H1 (cell line): Measurements from ENCODE around the gene DMAC2L. TPM values are rescaled to one million over a fixed set of nuclear protein-coding genes. Genes with fewer than 3 reads are reported as not detected.

Source experiments
- CTCF ChIA-PET: fragments of 300-600 bp; sonication (Branson Sonifier 250); formaldehyde crosslinking; loops from one replicate; lab custom pipeline; 2021; ENCODE audit not compliant: partially characterized antibody; lab: Charles Lee
- POLR2A ChIA-PET: fragments of 300-600 bp; sonication (Branson Sonifier 250); formaldehyde crosslinking; loops from one replicate; lab custom pipeline; 2021; ENCODE audit warnings: inconsistent platforms; ENCODE audit not compliant: partially characterized antibody; lab: Charles Lee
- DNase-seq, 2 experiments: peaks; one replicate each; pipeline versions ENCODE4 v3.0.0 to v3.0.0-alpha.2; 2010 to 2022; ENCODE audit warnings: low spot score in 2 of 2, low read depth in 1 of 2, mixed read lengths in 1 of 2
- FAIRE-seq: peaks from 2 replicates; lab custom pipeline; 2011; peaks lifted over from hg19 to GRCh38; lab: Jason Lieb, UNC
- H2AFZ ChIP-seq: 2 replicates; pipeline ENCODE4 v1.8.1; 2012; ENCODE audit warnings: low read length, inconsistent platforms
- H2AK5ac ChIP-seq: 2 replicates; pipeline ENCODE4 v1.6.1; 2013; ENCODE audit warnings: low read depth, low read length
- H2BK120ac ChIP-seq: replicated peaks from 2 replicates; pipeline ENCODE3; 2013; ENCODE audit warnings: low read depth, low read length, inconsistent platforms
- H2BK12ac ChIP-seq: 2 replicates; pipeline ENCODE4 v1.6.1; 2013; ENCODE audit warnings: low read depth, low read length
- H2BK15ac ChIP-seq: 2 replicates; pipeline ENCODE4 v1.6.1; 2013; ENCODE audit warnings: low read length
- H2BK20ac ChIP-seq: 2 replicates; pipeline ENCODE4 v1.6.1; 2013; ENCODE audit warnings: low read length
- H2BK5ac ChIP-seq: 2 replicates; pipeline ENCODE4 v1.6.1; 2013; ENCODE audit warnings: low read depth, low read length
- H3K14ac ChIP-seq: 2 replicates; pipeline ENCODE4 v1.6.1; 2013; ENCODE audit warnings: inconsistent platforms; ENCODE audit not compliant: insufficient read length
- H3K18ac ChIP-seq: 2 replicates; pipeline ENCODE4 v1.6.1; 2013; ENCODE audit warnings: low read length; ENCODE audit errors: extremely low read depth
- H3K23ac ChIP-seq: 2 replicates; pipeline ENCODE4 v1.6.1; 2013; ENCODE audit warnings: inconsistent platforms; ENCODE audit not compliant: insufficient read length
- H3K23me2 ChIP-seq: 2 replicates; pipeline ENCODE4 v1.6.1; 2013; ENCODE audit warnings: low read depth, low read length
- H3K27ac ChIP-seq: 2 replicates; pipeline ENCODE4 v1.6.1; 2011; ENCODE audit warnings: low read depth, low read length, inconsistent platforms
- H3K27me3 ChIP-seq, 4 experiments: replicated peaks in 1 of 4; 1 replicate in 1 of 4; 2 replicates in 3 of 4; pipeline versions ENCODE4 v1.6.1 to v1.8.1; 2011 to 2013; ENCODE audit warnings: low read length in 3 of 4, mild to moderate bottlenecking in 3 of 4, inconsistent platforms in 2 of 4, mixed read lengths in 2 of 4, moderate library complexity in 1 of 4; ENCODE audit not compliant: control insufficient read depth in 3 of 4, insufficient read depth in 3 of 4; ENCODE audit errors: extremely low read depth in 1 of 4
- H3K36me3 ChIP-seq, 4 experiments: 2 replicates each; pipeline versions ENCODE4 v1.6.1 to v1.8.1; 2011 to 2013; ENCODE audit warnings: mild to moderate bottlenecking in 4 of 4, low read length in 3 of 4, moderate library complexity in 2 of 4, control low read depth in 1 of 4, inconsistent platforms in 1 of 4; ENCODE audit not compliant: insufficient read depth in 4 of 4, control insufficient read depth in 2 of 4
- H3K4ac ChIP-seq: replicated peaks from 2 replicates; pipeline ENCODE3; 2013; ENCODE audit warnings: low read length, low read depth, mixed read lengths, inconsistent platforms; ENCODE audit not compliant: insufficient read length
- H3K4me1 ChIP-seq, 4 experiments: replicated peaks in 1 of 4; 1 replicate in 1 of 4; 2 replicates in 3 of 4; pipeline versions ENCODE4 v1.6.1 to v1.8.1; 2011 to 2013; ENCODE audit warnings: low read length in 3 of 4, inconsistent platforms in 2 of 4, mixed read lengths in 1 of 4; ENCODE audit not compliant: insufficient read depth in 4 of 4, control insufficient read depth in 3 of 4
- H3K4me2 ChIP-seq, 2 experiments: 2 replicates each; pipeline versions ENCODE4 v1.6.1 to v1.8.1; 2011 to 2013; ENCODE audit warnings: low read depth in 2 of 2, low read length in 2 of 2, control low read depth in 1 of 2, inconsistent platforms in 1 of 2, mild to moderate bottlenecking in 1 of 2; ENCODE audit not compliant: insufficient read depth in 1 of 2
- H3K4me3 ChIP-seq, 4 experiments: fragments of 200-600, 300-600 bp in 1 of 4; sonication (generic), shearing (Covaris generic), sonication (Bioruptor Twin) in 1 of 4; 2 replicates each; pipeline versions ENCODE4 v1.5.1 to v1.8.1; 2011 to 2016; ENCODE audit warnings: low read length in 4 of 4, low read depth in 3 of 4, control low read depth in 2 of 4, inconsistent platforms in 2 of 4, mild to moderate bottlenecking in 2 of 4, mixed read lengths in 1 of 4, moderate library complexity in 1 of 4; ENCODE audit not compliant: insufficient read depth in 2 of 4; ENCODE audit errors: extremely low read depth in 1 of 4
- H3K56ac ChIP-seq: replicated peaks from 2 replicates; pipeline ENCODE3; 2013; ENCODE audit warnings: low read depth, mild to moderate bottlenecking, mixed read lengths, low read length, inconsistent platforms; ENCODE audit not compliant: insufficient read length
- H3K79me1 ChIP-seq: 2 replicates; pipeline ENCODE4 v1.6.1; 2013; ENCODE audit warnings: low read depth, low read length, control low read depth
- H3K79me2 ChIP-seq, 2 experiments: 2 replicates each; pipeline versions ENCODE4 v1.6.1 to v1.8.1; 2012 to 2013; ENCODE audit warnings: low read length in 2 of 2, mild to moderate bottlenecking in 2 of 2, inconsistent platforms in 1 of 2; ENCODE audit not compliant: insufficient read depth in 2 of 2, control insufficient read depth in 1 of 2
- H3K9ac ChIP-seq, 4 experiments: replicated peaks in 1 of 4; 1 replicate in 1 of 4; 2 replicates in 3 of 4; pipeline versions ENCODE4 v1.6.1 to v1.8.1; 2011 to 2013; ENCODE audit warnings: low read depth in 3 of 4, low read length in 3 of 4, control low read depth in 2 of 4, mild to moderate bottlenecking in 2 of 4, moderate library complexity in 2 of 4, inconsistent platforms in 1 of 4; ENCODE audit errors: extremely low read depth in 1 of 4
- H3K9me3 ChIP-seq, 2 experiments: 2 replicates each; pipeline versions ENCODE4 v1.6.1 to v1.8.1; 2012 to 2013; ENCODE audit warnings: mild to moderate bottlenecking in 2 of 2, moderate library complexity in 2 of 2, control low read depth in 1 of 2, inconsistent platforms in 1 of 2, low read depth in 1 of 2, low read length in 1 of 2, mixed read lengths in 1 of 2; ENCODE audit not compliant: insufficient read depth in 2 of 2
- H4K20me1 ChIP-seq, 2 experiments: replicated peaks in 1 of 2; 2 replicates each; pipeline versions ENCODE3 to v1.8.1; 2011 to 2013; ENCODE audit warnings: inconsistent platforms in 2 of 2, low read length in 2 of 2, mild to moderate bottlenecking in 1 of 2; ENCODE audit not compliant: insufficient read depth in 2 of 2, control insufficient read depth in 1 of 2
- H4K5ac ChIP-seq: 2 replicates; pipeline ENCODE4 v1.6.1; 2013; ENCODE audit warnings: low read length, low read depth, mixed read lengths, inconsistent platforms; ENCODE audit not compliant: insufficient read length
- H4K8ac ChIP-seq: 2 replicates; pipeline ENCODE4 v1.8.0; 2013; ENCODE audit warnings: mild to moderate bottlenecking, moderate library complexity, low read length, inconsistent platforms; ENCODE audit not compliant: insufficient read depth; ENCODE audit errors: extremely low read depth
- H4K91ac ChIP-seq: replicated peaks from 2 replicates; pipeline ENCODE3; 2013; ENCODE audit warnings: low read length, mixed read lengths, inconsistent platforms; ENCODE audit not compliant: insufficient read length
- NRF1 ChIP-seq: IDR thresholded peaks from 2 replicates; pipeline ENCODE4 v1.6.1; 2011; ENCODE audit warnings: mild to moderate bottlenecking, low read depth, low read length, improper control_type of control experiment
- RBBP5 ChIP-seq: IDR thresholded peaks from 2 replicates; pipeline ENCODE4 v1.7.1; 2012; ENCODE audit warnings: low read depth, mild to moderate bottlenecking, inconsistent platforms, low read length, moderate library complexity, borderline replicate concordance
- RNF2 ChIP-seq: fragments of 200-900, 300-1000 bp; sonication (generic); IDR thresholded peaks from 2 replicates; pipeline ENCODE4 v1.7.1; 2016; ENCODE audit warnings: borderline replicate concordance, low read depth, mild to moderate bottlenecking, antibody characterized with exemption, low read length; ENCODE audit not compliant: poor library complexity, severe bottlenecking; ENCODE audit errors: missing control alignments
- SP2 ChIP-seq: IDR thresholded peaks from 2 replicates; pipeline ENCODE4 v1.6.1; 2012; ENCODE audit warnings: mild to moderate bottlenecking, low read length, inconsistent platforms
- WGBS, 2 experiments: shearing (Covaris generic) in 1 of 2; methylation state at CpG; one replicate each; pipeline versions ENCODE4 v1.1.6 to v1.1.7; 2013 to 2015; ENCODE audit warnings: low lambda C conversion rate in 2 of 2, mixed read lengths in 2 of 2, inconsistent platforms in 1 of 2, low coverage in 1 of 2, missing lambda C conversion rate in 1 of 2; ENCODE audit not compliant: insufficient replicate concordance in 2 of 2, insufficient coverage in 1 of 2, insufficient read length in 1 of 2; ENCODE audit errors: extremely low coverage in 1 of 2, missing lambda C conversion rate in 1 of 2; 5-methylcytosine and 5-hydroxymethylcytosine counted together
- polyA plus RNA-seq, 7 experiments: library from polyadenylated mRNA; depleted of rRNA in 3 of 7; stranded (reverse) in 5 of 7; unstranded in 2 of 7; fragments of >200 nt in 5 of 7; fragments of 200-250 nt in 2 of 7; gene quantifications; 1 replicate in 5 of 7; 2 replicates in 1 of 7; 4 replicates in 1 of 7; pipeline versions ENCODE4 v1.2.1 to v1.2.3, GENCODE V29; 2011 to 2013; ENCODE audit warnings: missing spikeins in 2 of 7, mixed read lengths in 2 of 7
- total RNA-seq: library from RNA; stranded (reverse); fragmentation: NEBNext Ultra II Directional; extraction: Animal tissue kit (Norgen Biotek cat#: 25700); gene quantifications from 2 replicates; pipeline ENCODE4 v1.2.1, GENCODE V29; 2021

DMAC2L gene
- total and polyA plus RNA-seq, 2 of the 8 experiments (the other 6 are each of a cell fraction or from before 2014, with no cell fraction given) = 20.3 to 28.9 TPM

GRCh38 chr14:50359631-50360030 is 47.5 kb downstream of the DMAC2L start:
- Histone ChIP-seq H2BK15ac (no peak overlapping the region), H2BK12ac (no peak overlapping the region), H2BK20ac (no peak overlapping the region), H3K4me3 (no peak overlapping the region), H3K18ac (no peak overlapping the region), H4K8ac (no peak overlapping the region), H4K20me1 (no peaks in the 10 kb centered on the region), H3K79me1 (no peaks in the 10 kb centered on the region), H2AK5ac (no peak overlapping the region), H2AFZ (no peak overlapping the region), H2BK120ac (no peak overlapping the region), H4K5ac (no peak overlapping the region), H4K91ac (no peak overlapping the region), H3K27ac (no peak overlapping the region), H3K4me1 (peaks cover 0 to 10% (median 1%) of the 10 kb centered on the region in 4 experiments; a peak in 3 of 7 replicates), H3K23me2 (no peaks in the 10 kb centered on the region; the same call in 1 of the 2 replicates), H3K14ac (no peak overlapping the region), H3K9me3 (peaks cover 0 to 2% of the 10 kb centered on the region in 2 experiments; a peak in 1 of 4 replicates), H2BK5ac (no peak overlapping the region), H3K4me2 (no peak overlapping the region), H3K9ac (no peak overlapping the region), H3K4ac (no peak overlapping the region), H3K56ac (no peak overlapping the region), H3K36me3 (no peaks in the 10 kb centered on the region), H3K79me2 (no peaks in the 10 kb centered on the region), H3K23ac (no peak overlapping the region), H3K27me3 (no peaks in the 10 kb centered on the region; a peak in 1 of 7 replicates)
- ChIA-PET POLR2A (interaction anchor here (0.7 kb wide), 1 partner anchor 28 kb away, joined by 5 read pairs; no protein-coding TSS in a partner anchor), CTCF (interaction anchor here (1.1 to 1.3 kb wide), 2 partner anchors 10 to 21 kb away, joined by 3 read pairs; no protein-coding TSS in a partner anchor)
- TF ChIP-seq NRF1 (no peak), SP2 (no peak), RBBP5 (no peak), RNF2 (no peak)
- DNase-seq (no peak), FAIRE-seq (no peak)
- WGBS, 2 experiments = 93% methylated on average over 5 of the region's 5 CpGs; no CpG with 5 or more reads in 1 of the 2 experiments
